ENCODE data around the gene PCP4L1. TPM values are rescaled to one million over a fixed set of nuclear protein-coding genes. Genes with fewer than 3 reads are reported as not detected.

Gene PCP4L1
- total RNA-seq, 1 experiment from 2014 or later: 0.83 TPM

DNA sequence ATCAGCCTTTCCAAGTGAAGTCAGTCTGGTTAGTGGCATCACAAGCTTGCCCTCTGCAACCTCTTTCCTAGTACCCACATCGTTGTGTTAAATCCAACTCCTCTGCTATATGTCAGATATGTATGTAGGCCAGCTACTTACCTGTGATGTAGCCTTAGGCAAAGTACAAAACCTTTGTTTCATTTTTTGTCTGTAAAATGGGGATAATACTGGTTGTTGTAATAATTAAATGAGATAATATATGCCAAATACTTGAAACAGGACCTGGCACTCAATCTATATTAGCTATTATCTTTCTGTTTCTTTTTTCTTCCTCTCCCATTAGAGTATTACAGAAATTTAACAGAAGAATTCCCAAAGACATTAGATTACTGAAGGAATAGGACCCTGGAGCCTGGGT, 1.2 kb downstream of the PCP4L1 start:
- Mint-ChIP-seq H3K4me3 (peak overlapping the region; percentile 59 to 78), H3K27ac (no peak overlapping the region)
- TF ChIP-seq, protein P1, sequence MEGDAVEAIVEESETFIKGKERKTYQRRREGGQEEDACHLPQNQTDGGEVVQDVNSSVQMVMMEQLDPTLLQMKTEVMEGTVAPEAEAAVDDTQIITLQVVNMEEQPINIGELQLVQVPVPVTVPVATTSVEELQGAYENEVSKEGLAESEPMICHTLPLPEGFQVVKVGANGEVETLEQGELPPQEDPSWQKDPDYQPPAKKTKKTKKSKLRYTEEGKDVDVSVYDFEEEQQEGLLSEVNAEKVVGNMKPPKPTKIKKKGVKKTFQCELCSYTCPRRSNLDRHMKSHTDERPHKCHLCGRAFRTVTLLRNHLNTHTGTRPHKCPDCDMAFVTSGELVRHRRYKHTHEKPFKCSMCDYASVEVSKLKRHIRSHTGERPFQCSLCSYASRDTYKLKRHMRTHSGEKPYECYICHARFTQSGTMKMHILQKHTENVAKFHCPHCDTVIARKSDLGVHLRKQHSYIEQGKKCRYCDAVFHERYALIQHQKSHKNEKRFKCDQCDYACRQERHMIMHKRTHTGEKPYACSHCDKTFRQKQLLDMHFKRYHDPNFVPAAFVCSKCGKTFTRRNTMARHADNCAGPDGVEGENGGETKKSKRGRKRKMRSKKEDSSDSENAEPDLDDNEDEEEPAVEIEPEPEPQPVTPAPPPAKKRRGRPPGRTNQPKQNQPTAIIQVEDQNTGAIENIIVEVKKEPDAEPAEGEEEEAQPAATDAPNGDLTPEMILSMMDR (conservative IDR thresholded peaks at IDR 0.05): no peak

More for the DNA sequence above, 1.2 kb downstream of the PCP4L1 start:
- Histone ChIP-seq H3K56ac (ENCODE audit: insufficient read length, low read depth, low read length) (no peak overlapping the region), H2AFZ (ENCODE audit: low read length) (no peak overlapping the region), H3K27ac (ENCODE audit: insufficient read length, low read depth, low read length) (no peak overlapping the region), H3K23ac (ENCODE audit: insufficient read length, low read depth, low read length) (no peak overlapping the region), H4K20me1 (ENCODE audit: control insufficient read depth, insufficient read depth, insufficient read length) (no peaks in the 10 kb centered on the region), H3K9ac (ENCODE audit: extremely low read depth, insufficient read length, low read length) (no peak overlapping the region), H4K8ac (replicated peaks; ENCODE audit: insufficient read length, low read depth, low read length) (no peak overlapping the region), H2BK5ac (ENCODE audit: insufficient read length, low read length) (no peak overlapping the region), H3K79me2 (ENCODE audit: insufficient read depth, low read length) (no peaks in the 10 kb centered on the region), H3K4ac (ENCODE audit: low read depth, low read length) (no peak overlapping the region), H2BK20ac (ENCODE audit: low read depth, low read length, poor library complexity, severe bottlenecking) (no peak overlapping the region), H3K4me1 (ENCODE audit: insufficient read depth, low read length) (peaks cover 5% of the 10 kb centered on the region; the same call in 1 of the 2 replicates), H3K79me1 (ENCODE audit: insufficient read depth, low read depth, low read length, poor library complexity, severe bottlenecking) (no peaks in the 10 kb centered on the region), H2BK15ac (ENCODE audit: low read depth, low read length) (no peak overlapping the region), H3T11ph (ENCODE audit: low read length) (no peak overlapping the region), H2BK120ac (ENCODE audit: low read depth, low read length, poor library complexity, severe bottlenecking) (no peak overlapping the region), H3K27me3 (ENCODE audit: insufficient read depth, low read length) (peaks cover 12% of the 10 kb centered on the region; the same call in 1 of the 2 replicates), H3K9me3 (ENCODE audit: control insufficient read depth, low read depth, low read length) (peaks cover 6% of the 10 kb centered on the region), H2BK12ac (ENCODE audit: insufficient read length, low read depth, low read length) (no peak overlapping the region), H3K23me2 (ENCODE audit: insufficient read length, low read depth, low read length, poor library complexity, severe bottlenecking) (peaks cover 11% of the 10 kb centered on the region), H3K18ac (ENCODE audit: insufficient read length, low read depth, low read length) (no peak overlapping the region), H3K14ac (ENCODE audit: insufficient read depth, low read length) (no peak overlapping the region), H4K5ac (ENCODE audit: insufficient read length, low read depth, low read length) (no peak overlapping the region), H3K4me2 (ENCODE audit: insufficient read depth, insufficient read length, low read length) (peak overlapping the region; percentile 55), H4K91ac (ENCODE audit: insufficient read length, low read depth, low read length) (no peak overlapping the region), H2AK5ac (ENCODE audit: insufficient read length, low read length) (no peak overlapping the region)
- DNase-seq: no peak
- Mint-ChIP-seq H3K27me3 (ENCODE audit: low read depth) (peaks cover 80% of the 10 kb centered on the region), H3K36me3 (ENCODE audit: insufficient read depth in 1 of 3, low read depth in 3 of 3) (peaks cover 13 to 20% (median 14%) of the 10 kb centered on the region in 3 experiments), H3K9me3 (peaks cover 27 to 28% of the 10 kb centered on the region in 2 experiments), H3K4me1 (peaks cover 17 to 26% of the 10 kb centered on the region in 2 experiments)
- WGBS (ENCODE audit: extremely low coverage, insufficient read length, low lambda C conversion rate): no CpG with 5 or more reads among the region's 1 CpG
